CD4-positive, alpha-beta T cell (primary cell): ENCODE data around the gene RBM18. TPM values are rescaled to one million over a fixed set of nuclear protein-coding genes. Genes with fewer than 3 reads are reported as not detected.

Experiments
- ATAC-seq: fragments of 200-7000 bp; cut with Tn5 transposase; one replicate; pipeline ENCODE4 v1.10.0; 2022; ENCODE audit warnings: mild to moderate bottlenecking; ENCODE audit not compliant: poor library complexity
- CTCF ChIA-PET: fragments of 350-600 bp; sonication (Branson Sonifier 250); formaldehyde crosslinking; loops from one replicate; lab custom pipeline; 2021; ENCODE audit warnings: antibody characterized with exemption, inconsistent platforms; lab: Charles Lee
- POLR2A ChIA-PET: fragments of 350-600 bp; sonication (Branson Sonifier 250); formaldehyde crosslinking; loops from one replicate; lab custom pipeline; 2021; ENCODE audit warnings: antibody characterized with exemption, inconsistent platforms; lab: Charles Lee
- DNase-seq, 14 experiments: peaks; one replicate each; pipeline ENCODE4 v3.0.0-alpha.2; 2013 to 2020; ENCODE audit warnings: mixed read lengths in 2 of 14
- H3K27ac ChIP-seq, 2 donors: one replicate each; pipeline versions ENCODE4 v1.5.1 to v1.7.0; 2013; ENCODE audit warnings: low read length in 2 of 2, low read depth in 1 of 2, mild to moderate bottlenecking in 1 of 2
- H3K27me3 ChIP-seq, 2 experiments: 1 replicate in 1 of 2; 2 replicates in 1 of 2; pipeline versions ENCODE4 v1.6.1 to v1.7.0; 2013; ENCODE audit warnings: low read length in 2 of 2, control low read depth in 1 of 2, mild to moderate bottlenecking in 1 of 2, moderate library complexity in 1 of 2; ENCODE audit not compliant: insufficient read depth in 2 of 2, control insufficient read depth in 1 of 2
- H3K36me3 ChIP-seq: one replicate; pipeline ENCODE4 v1.6.1; 2013; ENCODE audit warnings: low read length, control low read depth; ENCODE audit not compliant: insufficient read depth
- H3K4me1 ChIP-seq: one replicate; pipeline ENCODE4 v1.6.1; 2013; ENCODE audit warnings: low read length, control low read depth; ENCODE audit not compliant: insufficient read depth
- H3K4me3 ChIP-seq: one replicate; pipeline ENCODE4 v1.5.1; 2013; ENCODE audit warnings: mild to moderate bottlenecking, low read length, moderate library complexity
- H3K9me3 ChIP-seq, 2 experiments: 1 replicate in 1 of 2; 2 replicates in 1 of 2; pipeline versions ENCODE4 v1.6.1 to v1.7.0; 2013; ENCODE audit warnings: low read length in 2 of 2, mild to moderate bottlenecking in 2 of 2, control low read depth in 1 of 2, moderate library complexity in 1 of 2; ENCODE audit not compliant: control insufficient read depth in 1 of 2, insufficient read depth in 1 of 2
- H3K27ac Mint-ChIP-seq: one replicate; pipeline ENCODE4 v1.8.0; 2020; ENCODE audit warnings: mixed read lengths
- H3K27me3 Mint-ChIP-seq: one replicate; pipeline ENCODE4 v1.8.0; 2021; ENCODE audit warnings: mixed read lengths
- H3K36me3 Mint-ChIP-seq: one replicate; pipeline ENCODE4 v1.8.0; 2021; ENCODE audit warnings: low read depth, mixed read lengths
- H3K4me1 Mint-ChIP-seq: one replicate; pipeline ENCODE4 v1.8.0; 2021; ENCODE audit warnings: low read depth, mixed read lengths
- H3K4me3 Mint-ChIP-seq: one replicate; pipeline ENCODE4 v1.8.0; 2020; ENCODE audit warnings: mild to moderate bottlenecking, mixed read lengths
- H3K9me3 Mint-ChIP-seq: one replicate; pipeline ENCODE4 v1.8.0; 2020; ENCODE audit warnings: mixed read lengths
- CTCF ChIP-seq: fragments of 200-600 bp; IDR thresholded peaks from one replicate; pipeline ENCODE4 v1.8.0; 2022; ENCODE audit warnings: antibody characterized with exemption, mild to moderate bottlenecking
- intact Hi-C, 2 experiments: fragments of 100-400 bp; cut with DNase I in 1 of 2; cut with micrococcal nuclease in 1 of 2; formaldehyde crosslinking; loops; one replicate each; pipeline versions ENCODE4 v1.15.1 to v1.9.0; 2023 to 2025; cut with DNase I, micrococcal nuclease
- total RNA-seq, 174 experiments: library from RNA in 2 of 174; stranded (reverse) in 2 of 174; gene quantifications; one replicate each; pipeline ENCODE4 v1.2.3 and lab custom pipeline; 2021 to 2026

RBM18 gene
- total RNA-seq, 2 experiments from 2014 or later, result 25.9 to 27.0 TPM

GRCh38 chr9:122252796-122253195 is 11.8 kb downstream of the RBM18 start:
- ChIA-PET POLR2A (interaction anchor here (1.3 kb wide), 1 partner anchor 12 kb away, joined by 3 read pairs; the partner anchor contains the start of genes MRRF and RBM18), CTCF (no interaction called here)
- no peak overlapping the region for H3K4me3 Mint-ChIP-seq
- peaks cover 18% of the 10 kb centered on the region for H3K4me1 Mint-ChIP-seq
- no peaks in the 10 kb centered on the region for H3K4me1 ChIP-seq
- no peak for DNase-seq
- intact Hi-C loops, result no loop called here
- H3K27me3 Mint-ChIP-seq, result no peaks in the 10 kb centered on the region
- H3K9me3 Mint-ChIP-seq, result no peaks in the 10 kb centered on the region
- no peaks in the 10 kb centered on the region for H3K27me3 ChIP-seq
- no peaks in the 10 kb centered on the region for H3K9me3 ChIP-seq
- H3K4me3 ChIP-seq, result no peak overlapping the region
- no peak for ATAC-seq
- no peak overlapping the region for H3K27ac Mint-ChIP-seq
- H3K36me3 Mint-ChIP-seq, result peaks cover 79% of the 10 kb centered on the region
- no peak for TF ChIP-seq CTCF
- peaks cover 81% of the 10 kb centered on the region for H3K36me3 ChIP-seq
- H3K27ac ChIP-seq, result no peak overlapping the region

DNA sequence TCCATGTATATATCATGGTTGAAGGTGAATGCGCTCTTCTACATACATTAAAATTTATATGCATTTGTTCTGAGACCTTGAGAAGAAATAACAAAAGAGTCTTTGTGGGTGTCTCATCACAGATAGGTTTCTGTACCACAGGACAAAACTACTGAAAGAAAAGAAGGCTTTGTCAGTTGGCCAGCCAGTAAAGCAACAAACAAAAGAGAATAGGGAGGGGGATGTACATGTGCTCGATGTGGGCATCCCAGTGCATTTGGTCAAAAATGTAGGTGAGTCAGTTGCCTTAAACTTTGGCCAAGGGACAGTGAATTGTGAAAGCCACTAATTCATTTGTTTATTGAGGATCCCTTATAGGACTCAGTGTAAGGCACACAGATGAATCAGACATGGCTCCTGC is 13.3 kb downstream of the RBM18 start:
- no peak overlapping the region for H3K27ac Mint-ChIP-seq
- Histone ChIP-seq H3K9me3 (no peaks in the 10 kb centered on the region), H3K4me1 (no peaks in the 10 kb centered on the region), H3K4me3 (no peak overlapping the region), H3K27ac (no peak overlapping the region), H3K27me3 (no peaks in the 10 kb centered on the region), H3K36me3 (peaks cover 87% of the 10 kb centered on the region)
- no peak for TF ChIP-seq CTCF
- intact Hi-C loops, result no loop called here
- DNase-seq (no peak), ATAC-seq (no peak)
- CTCF ChIA-PET, result no interaction called here
- no peaks in the 10 kb centered on the region for H3K9me3 Mint-ChIP-seq
- H3K27me3 Mint-ChIP-seq, result no peaks in the 10 kb centered on the region
- POLR2A ChIA-PET, result no interaction called here
- no peak overlapping the region for H3K4me3 Mint-ChIP-seq
- H3K4me1 Mint-ChIP-seq, result peaks cover 13% of the 10 kb centered on the region
- H3K36me3 Mint-ChIP-seq, result peaks cover 80% of the 10 kb centered on the region

DNA sequence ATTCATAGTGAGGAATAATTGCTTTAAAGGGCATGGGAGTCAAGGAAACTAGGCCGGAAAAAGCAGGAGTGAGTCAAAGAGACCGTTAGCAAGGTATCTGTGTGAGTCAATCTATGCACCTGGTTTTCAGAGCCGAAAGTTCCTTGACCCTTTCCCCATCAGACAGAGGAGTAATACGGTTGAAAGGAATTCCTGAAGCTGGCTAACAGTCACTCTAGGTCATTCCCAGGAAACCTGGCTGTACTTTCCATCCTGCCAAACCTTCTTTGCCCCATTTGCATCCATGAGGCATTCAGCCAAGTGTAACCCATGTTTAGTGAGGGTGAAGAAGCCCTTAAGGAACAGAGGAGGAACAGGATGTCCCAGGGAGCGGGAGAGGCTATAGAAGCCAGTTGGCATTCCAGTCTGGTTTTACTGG is 16.2 kb downstream of the RBM18 start:
- DNase-seq (no peak), ATAC-seq (no peak)
- Mint-ChIP-seq H3K9me3 (no peaks in the 10 kb centered on the region), H3K27ac (no peak overlapping the region), H3K4me3 (no peak overlapping the region), H3K36me3 (peaks cover 83% of the 10 kb centered on the region), H3K4me1 (peaks cover 7% of the 10 kb centered on the region), H3K27me3 (no peaks in the 10 kb centered on the region)
- POLR2A ChIA-PET, result interaction anchor here (0.6 kb wide), 1 partner anchor 938 kb away, joined by 4 read pairs; no protein-coding TSS in a partner anchor
- no peaks in the 10 kb centered on the region for H3K9me3 ChIP-seq
- H3K27me3 ChIP-seq, result no peaks in the 10 kb centered on the region
- CTCF ChIA-PET, result no interaction called here
- H3K4me1 ChIP-seq, result no peaks in the 10 kb centered on the region
- H3K27ac ChIP-seq, result no peak overlapping the region
- TF ChIP-seq CTCF, result no peak
- intact Hi-C loops, result no loop called here
- peaks cover 94% of the 10 kb centered on the region for H3K36me3 ChIP-seq
- H3K4me3 ChIP-seq, result no peak overlapping the region
